K562 (cell line): ENCODE results near the gene PTK7. TPM values are rescaled to one million over a fixed set of nuclear protein-coding genes. Genes with fewer than 3 reads are reported as not detected.

Experiments
- BRD4 ChIP-seq: fragments of 200-600 bp; sonication (generic); IDR thresholded peaks from 2 replicates; pipeline ENCODE4 v1.6.1; 2017; ENCODE audit warnings: inconsistent platforms
- GTF2E2 ChIP-seq: fragments of 200-800 bp; sonication (Bioruptor generic); IDR thresholded peaks from 2 replicates; pipeline ENCODE4 v1.6.1; 2016; ENCODE audit warnings: missing genetic modification characterization, missing compliant biosample characterization
- HDGF ChIP-seq: fragments of 450-650 bp; IDR thresholded peaks from 2 replicates; pipeline ENCODE4 v1.6.1; 2016
- HIVEP1 ChIP-seq: fragments of 250-450 bp; sonication (Bioruptor Pico); IDR thresholded peaks from 2 replicates; pipeline ENCODE4 v1.4.0; 2020; ENCODE audit warnings: mild to moderate bottlenecking
- MYC ChIP-seq, 2 experiments: fragments of 250-450 bp in 1 of 2; sonication (Bioruptor Pico) in 1 of 2; IDR thresholded peaks; 2 replicates each; pipeline versions ENCODE4 v1.5.1 to v1.6.1; 2012 to 2021; ENCODE audit warnings: low read depth in 2 of 2, borderline replicate concordance in 1 of 2, improper control_type of control experiment in 1 of 2, low read length in 1 of 2, mild to moderate bottlenecking in 1 of 2, moderate library complexity in 1 of 2
- SRF ChIP-seq, 2 experiments: fragments of 250-450, 450-650 bp in 1 of 2; sonication (Bioruptor Pico) in 1 of 2; sonication (generic) in 1 of 2; formaldehyde crosslinking; IDR thresholded peaks; 2 replicates each; pipeline versions ENCODE4 v1.5.0 to v1.5.1; 2020 to 2022; ENCODE audit warnings: mild to moderate bottlenecking in 1 of 2, missing genetic modification reagents in 1 of 2
- TFAM ChIP-seq: fragments of 250-450 bp; sonication (Bioruptor Pico); conservative IDR thresholded peaks from 2 replicates; pipeline ENCODE4 v1.5.0; 2021; ENCODE audit warnings: mild to moderate bottlenecking, moderate library complexity
- polyA plus RNA-seq, 8 experiments: library from polyadenylated mRNA; depleted of rRNA in 4 of 8; stranded (reverse) in 5 of 8; unstranded in 3 of 8; fragments of >200 nt; fragmentation: Nextera tagmentation in 2 of 8; fragmentation: Illumina TruSeq in 1 of 8; extraction: Ambion mirVana in 2 of 8; extraction: Trizol in 1 of 8; gene quantifications; 2 replicates each; pipeline versions ENCODE4 v1.2.1 to v1.2.3, GENCODE V29; 2011 to 2014; ENCODE audit warnings: inconsistent platforms in 1 of 8, missing spikeins in 1 of 8
- total RNA-seq, 7 experiments: library from RNA; depleted of rRNA in 6 of 7; stranded (reverse); fragments of >200 nt in 6 of 7; fragmentation: Illumina TruSeq in 2 of 7; extraction: Trizol in 2 of 7; gene quantifications; 2 replicates each; pipeline versions ENCODE4 v1.2.1 to v1.2.3, GENCODE V29; 2011 to 2021; ENCODE audit warnings: low replicate concordance in 1 of 7
- TF ChIP-seq, protein P1 (sequence below): IDR thresholded peaks from 2 replicates; pipeline ENCODE4 v1.6.1; 2011; ENCODE audit not compliant: insufficient read length; ENCODE audit errors: extremely low read depth
- TF ChIP-seq, protein P2 (sequence below), 2 experiments: fragments of 450-650 bp in 1 of 2; sonication (generic) in 1 of 2; formaldehyde crosslinking in 1 of 2; IDR thresholded peaks in 1 of 2; conservative IDR thresholded peaks in 1 of 2; 2 replicates each; pipeline versions ENCODE4 v1.6.1 to v1.8.1; 2016 to 2023; ENCODE audit warnings: mild to moderate bottlenecking in 2 of 2, moderate library complexity in 2 of 2, inconsistent platforms in 1 of 2, missing genetic modification reagents in 1 of 2

Gene PTK7
- total and polyA plus RNA-seq, 9 of the 15 experiments (the other 6 are each of a cell fraction or from before 2014, with no cell fraction given): 0.20 to 6.8 (median 4.2) TPM

DNA sequence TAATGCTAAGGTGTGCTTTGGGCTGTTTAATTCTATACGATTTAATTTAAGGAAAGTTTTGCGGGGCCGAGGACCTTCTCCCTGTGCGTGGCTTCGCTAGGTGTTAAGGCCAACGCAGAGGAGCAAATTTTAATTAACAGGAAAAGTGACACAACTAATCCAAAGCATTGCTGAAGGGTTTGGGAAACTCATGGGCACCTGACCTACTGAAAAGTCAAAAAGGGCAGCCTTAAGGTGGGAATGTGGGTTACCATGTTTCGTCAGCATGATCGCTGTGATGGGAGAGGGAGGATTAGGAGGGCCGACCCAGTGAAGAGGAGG, 105.5 kb downstream of the PTK7 start (continued):
- TF ChIP-seq, protein P1, sequence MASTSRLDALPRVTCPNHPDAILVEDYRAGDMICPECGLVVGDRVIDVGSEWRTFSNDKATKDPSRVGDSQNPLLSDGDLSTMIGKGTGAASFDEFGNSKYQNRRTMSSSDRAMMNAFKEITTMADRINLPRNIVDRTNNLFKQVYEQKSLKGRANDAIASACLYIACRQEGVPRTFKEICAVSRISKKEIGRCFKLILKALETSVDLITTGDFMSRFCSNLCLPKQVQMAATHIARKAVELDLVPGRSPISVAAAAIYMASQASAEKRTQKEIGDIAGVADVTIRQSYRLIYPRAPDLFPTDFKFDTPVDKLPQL: no peak
- TF ChIP-seq TFAM (CRISPR knock-in tag) (no peak), HIVEP1 (CRISPR knock-in tag) (0 out of 2 replicates have a peak, but pooled peaks have one; percentile 24), MYC (IDR thresholded peaks at IDR 0.05; ENCODE audit: low read depth, low read length) (no peak), MYC (CRISPR knock-in tag; IDR thresholded peaks at IDR 0.05; ENCODE audit: borderline replicate concordance, low read depth) (0 out of 2 replicates have a peak, but pooled peaks have one; percentile 48), HDGF (no peak), GTF2E2 (peak; percentile 18; the same call in 1 of the 2 replicates), SRF (CRISPR knock-in tag; IDR thresholded peaks at IDR 0.05) (no peak), BRD4 (peak; percentile 57; the same call in 1 of the 2 replicates)
- TF ChIP-seq, protein P2, sequence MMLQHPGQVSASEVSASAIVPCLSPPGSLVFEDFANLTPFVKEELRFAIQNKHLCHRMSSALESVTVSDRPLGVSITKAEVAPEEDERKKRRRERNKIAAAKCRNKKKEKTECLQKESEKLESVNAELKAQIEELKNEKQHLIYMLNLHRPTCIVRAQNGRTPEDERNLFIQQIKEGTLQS (IDR thresholded peaks at IDR 0.05): peak; percentile 34; the same call in 1 of the 2 replicates
- TF ChIP-seq, protein P2 (CRISPR knock-in tag; conservative IDR thresholded peaks at IDR 0.05): no peak
